Neural crest cell (in vitro differentiated cells): ENCODE results near the gene TSPYL2. TPM values are rescaled to one million over a fixed set of nuclear protein-coding genes. Genes with fewer than 3 reads are reported as not detected.

Experiments used
- DNase-seq: peaks from one replicate; pipeline ENCODE4 v3.0.0; 2021; ENCODE audit warnings: low read depth, mixed read lengths, low spot score
- H3K27ac Mint-ChIP-seq: one replicate; pipeline ENCODE4 v1.8.0; 2021; ENCODE audit warnings: mild to moderate bottlenecking, mixed read lengths; ENCODE audit not compliant: unreplicated experiment
- H3K27me3 Mint-ChIP-seq: 2 replicates; pipeline ENCODE4 v1.8.0; 2021; ENCODE audit warnings: low read depth, mild to moderate bottlenecking, mixed read lengths
- H3K36me3 Mint-ChIP-seq: 2 replicates; pipeline ENCODE4 v1.8.0; 2021; ENCODE audit warnings: low read depth, mild to moderate bottlenecking, mixed read lengths
- H3K4me1 Mint-ChIP-seq: 2 replicates; pipeline ENCODE4 v1.8.0; 2021; ENCODE audit warnings: mixed read lengths
- H3K4me3 Mint-ChIP-seq: one replicate; pipeline ENCODE4 v1.8.0; 2021; ENCODE audit warnings: mild to moderate bottlenecking, mixed read lengths
- H3K9me3 Mint-ChIP-seq: 2 replicates; pipeline ENCODE4 v1.8.0; 2021; ENCODE audit warnings: mixed read lengths
- CTCF ChIP-seq: fragments of 200-600 bp; sonication (generic); conservative IDR thresholded peaks from 2 replicates; pipeline ENCODE4 v1.5.0; 2021; ENCODE audit warnings: antibody characterized with exemption, mild to moderate bottlenecking
- total RNA-seq: library from RNA; stranded (reverse); gene quantifications from 2 replicates; pipeline ENCODE4 v1.2.1, GENCODE V29; 2021

Gene TSPYL2
- total RNA-seq, 1 donor from 2014 or later: 17.9 TPM

GRCh38 chrX:53087388-53087831 lies 5.2 kb downstream of the TSPYL2 start:
- no peak overlapping the region for H3K27ac Mint-ChIP-seq
- no peak for TF ChIP-seq CTCF
- H3K4me3 Mint-ChIP-seq: peak overlapping the region; percentile 93
- H3K27me3 Mint-ChIP-seq: no peaks in the 10 kb centered on the region
- peaks cover 49% of the 10 kb centered on the region for H3K4me1 Mint-ChIP-seq
- DNase-seq: no peak
- H3K9me3 Mint-ChIP-seq: peaks cover 3% of the 10 kb centered on the region
- peaks cover 12% of the 10 kb centered on the region for H3K36me3 Mint-ChIP-seq

- Mint-ChIP-seq H3K4me3 (peak overlapping the region; percentile 93), H3K36me3 (peaks cover 12% of the 10 kb centered on the region), H3K27me3 (no peaks in the 10 kb centered on the region), H3K9me3 (peaks cover 3% of the 10 kb centered on the region), H3K4me1 (peaks cover 49% of the 10 kb centered on the region), H3K27ac (peak overlapping the region; percentile 93)
- peak; percentile 52 for DNase-seq
- no peak for TF ChIP-seq CTCF
Observed at GRCh38 chrX:53088136-53088974, 6.2 kb downstream of the TSPYL2 start.

GRCh38 chrX:53089224-53089842 lies 7.2 kb downstream of the TSPYL2 start:
- peak overlapping the region; percentile 93 for H3K4me3 Mint-ChIP-seq
- H3K4me1 Mint-ChIP-seq: peaks cover 50% of the 10 kb centered on the region
- peaks cover 1% of the 10 kb centered on the region for H3K9me3 Mint-ChIP-seq
- DNase-seq: no peak
- H3K27ac Mint-ChIP-seq: no peak overlapping the region
- peaks cover 10% of the 10 kb centered on the region for H3K36me3 Mint-ChIP-seq
- H3K27me3 Mint-ChIP-seq: no peaks in the 10 kb centered on the region
- peak; percentile 73 for TF ChIP-seq CTCF

GRCh38 chrX:53089925-53090324 lies 7.8 kb downstream of the TSPYL2 start:
- TF ChIP-seq CTCF: no peak
- Mint-ChIP-seq H3K36me3 (peaks cover 9% of the 10 kb centered on the region), H3K27me3 (no peaks in the 10 kb centered on the region), H3K9me3 (no peaks in the 10 kb centered on the region), H3K4me1 (peaks cover 55% of the 10 kb centered on the region), H3K27ac (no peak overlapping the region), H3K4me3 (peak overlapping the region; percentile 3)
- DNase-seq: no peak

- no peak for DNase-seq
- H3K27me3 Mint-ChIP-seq: no peaks in the 10 kb centered on the region
- peaks cover 55% of the 10 kb centered on the region for H3K4me1 Mint-ChIP-seq
- TF ChIP-seq CTCF: no peak
- H3K9me3 Mint-ChIP-seq: no peaks in the 10 kb centered on the region
- H3K4me3 Mint-ChIP-seq: peak overlapping the region; percentile 59
- no peak overlapping the region for H3K27ac Mint-ChIP-seq
- no peaks in the 10 kb centered on the region for H3K36me3 Mint-ChIP-seq
Observed at GRCh38 chrX:53091354-53091753, 9.2 kb downstream of the TSPYL2 start.
